OCI-LY3 (cell line): ENCODE measurements around the gene ZSCAN32.

Experiments used
- H2AFZ ChIP-seq: fragments of 200-600, 300-600 bp; shearing (Covaris generic); 2 replicates; pipeline ENCODE4 v1.6.0; 2014; ENCODE audit warnings: antibody characterized with exemption, low read depth, low read length
- H3K27ac ChIP-seq: fragments of 200-600, 300-600 bp; sonication (generic); 2 replicates; pipeline ENCODE4 v1.5.1; 2014; ENCODE audit warnings: mild to moderate bottlenecking, low read length, moderate library complexity, mixed read lengths
- H3K27me3 ChIP-seq: fragments of 200-600, 300-600 bp; sonication (generic); 2 replicates; pipeline ENCODE4 v1.6.1; 2014; ENCODE audit warnings: low read depth, low read length, mixed read lengths
- H3K36me3 ChIP-seq: fragments of 200-600, 300-600 bp; sonication (generic); replicated peaks from 2 replicates; pipeline ENCODE3; 2014; ENCODE audit warnings: low read depth, low read length, mixed read lengths
- H3K4me1 ChIP-seq: fragments of 300-600, 200-600 bp; sonication (generic); 2 replicates; pipeline ENCODE4 v1.6.1; 2014; ENCODE audit warnings: low read length, mixed read lengths
- H3K4me2 ChIP-seq: fragments of 200-600, 300-600 bp; sonication (generic); 2 replicates; pipeline ENCODE4 v1.6.1; 2014; ENCODE audit warnings: low read length, mixed read lengths
- H3K4me3 ChIP-seq: fragments of 300-600, 200-600 bp; sonication (generic); 2 replicates; pipeline ENCODE4 v1.5.1; 2014; ENCODE audit warnings: antibody characterized with exemption, mild to moderate bottlenecking, low read length, moderate library complexity
- H3K79me2 ChIP-seq: fragments of 300-600, 200-600 bp; shearing (Covaris generic); 2 replicates; pipeline ENCODE4 v1.6.1; 2014; ENCODE audit warnings: mild to moderate bottlenecking, low read length, mixed read lengths
- H3K9ac ChIP-seq: fragments of 300-600, 200-600 bp; shearing (Covaris generic); 2 replicates; pipeline ENCODE4 v1.6.0; 2014; ENCODE audit warnings: mild to moderate bottlenecking, low read length, moderate library complexity
- H3K9me3 ChIP-seq: fragments of 200-600, 300-600 bp; shearing (Covaris generic); 2 replicates; pipeline ENCODE4 v1.6.1; 2014; ENCODE audit warnings: low read length, mixed read lengths; ENCODE audit not compliant: insufficient read depth
- H4K20me1 ChIP-seq: fragments of 200-600, 300-600 bp; sonication (generic); 2 replicates; pipeline ENCODE4 v1.6.1; 2016; ENCODE audit warnings: low read length, mixed read lengths; ENCODE audit not compliant: insufficient read depth
- EZH2phosphoT487 ChIP-seq: fragments of 200-600 bp; shearing (Covaris generic); IDR thresholded peaks from 2 replicates; pipeline ENCODE4 v1.6.1; 2018; ENCODE audit warnings: antibody characterized with exemption, mixed run types, low read depth
- TF ChIP-seq, protein P1 (sequence below): fragments of 200-600, 300-600 bp; sonication (generic); IDR thresholded peaks from 2 replicates; pipeline ENCODE4 v1.5.1; 2014; ENCODE audit warnings: antibody characterized with exemption, low read length, low read depth

The ZSCAN32 gene

GRCh38 chr16:3358871-3359270 lies 41.9 kb downstream of the ZSCAN32 start:
- Histone ChIP-seq H3K27me3 (no peaks in the 10 kb centered on the region), H3K4me2 (no peak overlapping the region), H3K4me1 (no peaks in the 10 kb centered on the region), H4K20me1 (no peaks in the 10 kb centered on the region), H3K9me3 (no peaks in the 10 kb centered on the region), H3K9ac (no peak overlapping the region), H2AFZ (no peak overlapping the region), H3K4me3 (no peak overlapping the region), H3K79me2 (no peaks in the 10 kb centered on the region), H3K36me3 (no peaks in the 10 kb centered on the region), H3K27ac (no peak overlapping the region)
- TF ChIP-seq, protein P1, sequence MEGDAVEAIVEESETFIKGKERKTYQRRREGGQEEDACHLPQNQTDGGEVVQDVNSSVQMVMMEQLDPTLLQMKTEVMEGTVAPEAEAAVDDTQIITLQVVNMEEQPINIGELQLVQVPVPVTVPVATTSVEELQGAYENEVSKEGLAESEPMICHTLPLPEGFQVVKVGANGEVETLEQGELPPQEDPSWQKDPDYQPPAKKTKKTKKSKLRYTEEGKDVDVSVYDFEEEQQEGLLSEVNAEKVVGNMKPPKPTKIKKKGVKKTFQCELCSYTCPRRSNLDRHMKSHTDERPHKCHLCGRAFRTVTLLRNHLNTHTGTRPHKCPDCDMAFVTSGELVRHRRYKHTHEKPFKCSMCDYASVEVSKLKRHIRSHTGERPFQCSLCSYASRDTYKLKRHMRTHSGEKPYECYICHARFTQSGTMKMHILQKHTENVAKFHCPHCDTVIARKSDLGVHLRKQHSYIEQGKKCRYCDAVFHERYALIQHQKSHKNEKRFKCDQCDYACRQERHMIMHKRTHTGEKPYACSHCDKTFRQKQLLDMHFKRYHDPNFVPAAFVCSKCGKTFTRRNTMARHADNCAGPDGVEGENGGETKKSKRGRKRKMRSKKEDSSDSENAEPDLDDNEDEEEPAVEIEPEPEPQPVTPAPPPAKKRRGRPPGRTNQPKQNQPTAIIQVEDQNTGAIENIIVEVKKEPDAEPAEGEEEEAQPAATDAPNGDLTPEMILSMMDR, result no peak
- no peak for TF ChIP-seq EZH2phosphoT487

- Histone ChIP-seq H3K9me3 (no peaks in the 10 kb centered on the region), H3K79me2 (no peaks in the 10 kb centered on the region), H3K4me2 (no peak overlapping the region), H3K36me3 (no peaks in the 10 kb centered on the region), H2AFZ (no peak overlapping the region), H3K4me1 (no peaks in the 10 kb centered on the region), H3K4me3 (no peak overlapping the region), H3K27me3 (no peaks in the 10 kb centered on the region), H4K20me1 (no peaks in the 10 kb centered on the region), H3K27ac (no peak overlapping the region), H3K9ac (no peak overlapping the region)
- TF ChIP-seq EZH2phosphoT487, result no peak
- TF ChIP-seq, protein P1, result no peak
Measured at GRCh38 chr16:3356118-3356517, 44.7 kb downstream of the ZSCAN32 start.

DNA sequence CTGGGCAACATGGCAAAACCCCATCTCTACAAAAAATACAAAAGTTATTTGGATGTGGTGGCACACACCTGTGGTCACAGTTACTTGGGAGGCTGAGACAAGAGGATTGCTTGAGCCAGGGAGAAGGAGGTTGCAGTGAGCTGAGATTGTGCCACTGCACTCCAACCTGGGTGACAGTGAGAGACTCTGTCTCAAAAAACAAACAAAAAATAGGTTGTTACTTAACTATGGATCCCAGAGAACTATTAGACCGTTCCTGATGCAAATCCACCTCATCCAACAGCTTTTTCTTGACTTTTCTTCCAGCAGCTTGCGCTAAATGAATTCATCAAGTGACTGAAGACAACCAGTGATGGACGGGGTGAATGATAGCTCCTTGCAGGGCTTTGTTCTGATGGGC lies 45.2 kb downstream of the ZSCAN32 start, which contains the start of gene OR2C1:
Gene OR2C1, plus strand, starts transcription at position 301 of the 400 bp plus-strand sequence. Its CDS starts 52 bp downstream, at position 353.
- Histone ChIP-seq H3K79me2 (no peaks in the 10 kb centered on the region), H3K4me2 (no peak within 1 kb of the TSS), H3K27me3 (no peaks in the 10 kb centered on the region), H3K4me3 (no peak within 1 kb of the TSS), H3K9me3 (no peaks in the 10 kb centered on the region), H2AFZ (no peak within 1 kb of the TSS), H3K9ac (no peak within 1 kb of the TSS), H3K27ac (no peak within 1 kb of the TSS), H4K20me1 (no peaks in the 10 kb centered on the region), H3K4me1 (no peaks in the 10 kb centered on the region), H3K36me3 (no peaks in the 10 kb centered on the region)
- no peak for TF ChIP-seq EZH2phosphoT487
- TF ChIP-seq, protein P1, result no peak

GRCh38 chr16:3349175-3349574 lies 51.6 kb downstream of the ZSCAN32 start:
- Histone ChIP-seq H3K27ac (no peak overlapping the region), H3K79me2 (no peaks in the 10 kb centered on the region), H3K9me3 (no peaks in the 10 kb centered on the region), H3K9ac (no peak overlapping the region), H3K36me3 (no peaks in the 10 kb centered on the region), H3K4me2 (no peak overlapping the region), H4K20me1 (no peaks in the 10 kb centered on the region), H3K27me3 (no peaks in the 10 kb centered on the region), H3K4me3 (no peak overlapping the region), H3K4me1 (peaks cover 7% of the 10 kb centered on the region; the same call in 1 of the 2 replicates), H2AFZ (no peak overlapping the region)
- no peak for TF ChIP-seq EZH2phosphoT487
- TF ChIP-seq, protein P1, result no peak
